DOHH2 (cell line): ENCODE data around the gene SEMA5B.

ENCODE experiments used
- H3F3A ChIP-seq: fragments of 200-600 bp; sonication (generic), shearing (Covaris generic); 2 replicates; pipeline ENCODE4 v1.6.0; 2016; ENCODE audit warnings: antibody characterized with exemption, mild to moderate bottlenecking; ENCODE audit not compliant: control insufficient read depth, insufficient read depth
- H3K27ac ChIP-seq: fragments of 200-600 bp; sonication (generic); 2 replicates; pipeline ENCODE4 v1.5.1; 2014; ENCODE audit warnings: low read depth, mild to moderate bottlenecking, low read length, moderate library complexity
- H3K27me3 ChIP-seq: fragments of 200-600 bp; sonication (generic); 2 replicates; pipeline ENCODE4 v1.6.1; 2014; ENCODE audit warnings: mild to moderate bottlenecking, low read length, mixed read lengths; ENCODE audit not compliant: control insufficient read depth
- H3K36me3 ChIP-seq: fragments of 200-600 bp; sonication (generic); 2 replicates; pipeline ENCODE4 v1.6.1; 2014; ENCODE audit warnings: mild to moderate bottlenecking, low read length, moderate library complexity, mixed read lengths; ENCODE audit not compliant: control insufficient read depth
- H3K4me1 ChIP-seq: fragments of 200-600 bp; sonication (generic); 2 replicates; pipeline ENCODE4 v1.6.1; 2014; ENCODE audit warnings: mild to moderate bottlenecking, low read length, mixed read lengths; ENCODE audit not compliant: control insufficient read depth
- H3K4me2 ChIP-seq: fragments of 200-600 bp; sonication (generic); 2 replicates; pipeline ENCODE4 v1.6.0; 2014; ENCODE audit warnings: mild to moderate bottlenecking, low read length, moderate library complexity
- H3K4me3 ChIP-seq: fragments of 200-600 bp; sonication (generic); 2 replicates; pipeline ENCODE4 v1.5.1; 2014; ENCODE audit warnings: mild to moderate bottlenecking, low read length, mixed read lengths
- H3K79me2 ChIP-seq: fragments of 200-600 bp; sonication (generic); 2 replicates; pipeline ENCODE4 v1.6.1; 2014; ENCODE audit warnings: mild to moderate bottlenecking, low read length, mixed read lengths; ENCODE audit not compliant: control insufficient read depth
- H3K9me2 ChIP-seq: fragments of 200-600 bp; sonication (generic); replicated peaks from 2 replicates; pipeline ENCODE4 v1.6.1; 2014; ENCODE audit warnings: mild to moderate bottlenecking, low read length, mixed read lengths; ENCODE audit not compliant: control insufficient read depth
- H3K9me3 ChIP-seq: fragments of 200-600 bp; sonication (generic); 2 replicates; pipeline ENCODE4 v1.6.1; 2014; ENCODE audit warnings: antibody characterized with exemption, low read length, mixed read lengths; ENCODE audit not compliant: control insufficient read depth, insufficient read depth
- H4K20me1 ChIP-seq: fragments of 200-600 bp; sonication (generic); 2 replicates; pipeline ENCODE4 v1.6.0; 2014; ENCODE audit warnings: low read depth, mild to moderate bottlenecking, antibody characterized with exemption, low read length, moderate library complexity; ENCODE audit not compliant: control insufficient read depth, insufficient read depth
- CTCF ChIP-seq: fragments of 200-600 bp; sonication (generic); IDR thresholded peaks from one replicate; pipeline ENCODE4 v1.5.1; 2014; ENCODE audit warnings: antibody characterized with exemption, mild to moderate bottlenecking, low read depth, low read length; ENCODE audit not compliant: poor library complexity, severe bottlenecking
- EZH2phosphoT487 ChIP-seq: fragments of 200-600 bp; sonication (generic); IDR thresholded peaks from 2 replicates; pipeline ENCODE4 v1.6.1; 2017; ENCODE audit warnings: borderline replicate concordance, mild to moderate bottlenecking, antibody characterized with exemption, low read length, moderate library complexity, mixed read lengths

SEMA5B gene

GRCh38 chr3:122988508-122988907, 39.1 kb downstream of the SEMA5B start:
- no peaks in the 10 kb centered on the region for H3K36me3 ChIP-seq
- no peak overlapping the region for H3K4me3 ChIP-seq
- no peaks in the 10 kb centered on the region for H3K79me2 ChIP-seq
- peaks cover 10% of the 10 kb centered on the region for H3K4me1 ChIP-seq
- H3K9me2 ChIP-seq, result no peaks in the 10 kb centered on the region
- H4K20me1 ChIP-seq, result no peaks in the 10 kb centered on the region
- H3K27me3 ChIP-seq, result peaks cover 42% of the 10 kb centered on the region
- H3K4me2 ChIP-seq, result no peak overlapping the region
- TF ChIP-seq EZH2phosphoT487 (no peak), CTCF (no peak)
- H3K9me3 ChIP-seq, result no peaks in the 10 kb centered on the region
- no peak overlapping the region for H3K27ac ChIP-seq
- H3F3A ChIP-seq, result no peaks in the 10 kb centered on the region

DNA sequence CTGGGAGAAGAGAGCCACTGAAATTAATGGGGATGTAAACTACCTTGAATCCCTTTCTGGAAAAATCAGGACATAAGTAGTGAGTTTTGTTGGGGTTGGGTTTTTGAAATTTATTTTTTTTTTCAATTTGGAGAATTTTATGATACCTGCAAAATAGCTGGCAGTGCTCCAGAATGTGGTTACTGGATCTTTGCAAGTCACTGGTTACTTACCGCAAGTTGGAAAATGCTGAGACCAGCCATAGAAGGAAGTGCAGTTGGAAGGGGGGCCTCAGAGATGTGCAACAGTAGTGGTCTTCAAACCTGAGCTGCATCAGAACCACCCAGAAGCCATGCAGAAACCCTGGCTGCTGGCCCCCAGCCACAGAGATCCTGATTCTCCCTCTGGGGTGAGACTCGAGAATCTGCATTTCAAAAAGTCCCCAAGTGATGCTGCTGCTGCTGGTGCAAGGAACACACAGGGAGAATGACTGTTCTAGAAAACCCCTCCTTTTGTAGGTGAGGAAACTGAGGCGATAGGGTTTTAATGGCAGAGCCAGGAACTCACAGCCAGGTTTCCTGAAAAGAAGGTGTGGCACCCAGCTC, 39.7 kb downstream of the SEMA5B start:
- Histone ChIP-seq H4K20me1 (no peaks in the 10 kb centered on the region), H3K9me3 (no peaks in the 10 kb centered on the region), H3K4me3 (no peak overlapping the region), H3K4me1 (peaks cover 10% of the 10 kb centered on the region), H3K79me2 (no peaks in the 10 kb centered on the region), H3F3A (no peaks in the 10 kb centered on the region), H3K9me2 (no peaks in the 10 kb centered on the region), H3K36me3 (no peaks in the 10 kb centered on the region), H3K27ac (no peak overlapping the region), H3K27me3 (peaks cover 39% of the 10 kb centered on the region), H3K4me2 (no peak overlapping the region)
- TF ChIP-seq EZH2phosphoT487, result no peak
- no peak for TF ChIP-seq CTCF

DNA sequence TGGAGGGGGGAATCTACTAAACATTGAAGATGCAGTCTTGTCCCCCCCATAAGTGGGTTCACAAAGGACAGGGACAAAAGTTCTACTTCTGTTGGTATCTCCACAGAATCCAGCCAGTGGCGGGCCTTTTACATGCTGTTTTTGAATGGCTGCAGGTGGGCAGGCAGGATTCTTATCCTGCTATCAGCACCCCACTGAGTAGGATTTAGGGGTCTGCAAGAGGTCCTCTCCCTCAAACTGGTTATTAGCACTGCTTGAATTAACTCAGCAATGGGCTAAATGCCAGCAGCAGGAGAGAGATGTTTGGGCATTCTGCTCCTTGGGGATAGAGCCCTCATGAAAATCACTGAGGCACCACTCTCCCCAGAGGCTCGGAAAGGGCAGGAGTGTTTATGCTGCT, 40.3 kb downstream of the SEMA5B start:
- no peaks in the 10 kb centered on the region for H4K20me1 ChIP-seq

More for the DNA sequence above, 40.3 kb downstream of the SEMA5B start:
- Histone ChIP-seq H3K27me3 (peaks cover 35% of the 10 kb centered on the region), H3K4me3 (no peak overlapping the region), H3K27ac (no peak overlapping the region), H3K79me2 (no peaks in the 10 kb centered on the region), H3F3A (no peaks in the 10 kb centered on the region), H3K9me3 (no peaks in the 10 kb centered on the region), H3K9me2 (no peaks in the 10 kb centered on the region), H3K36me3 (no peaks in the 10 kb centered on the region), H3K4me1 (peaks cover 10% of the 10 kb centered on the region), H3K4me2 (no peak overlapping the region)
- TF ChIP-seq EZH2phosphoT487 (no peak), CTCF (no peak)
